Measurements from ENCODE around the gene PRKCH. TPM values are rescaled to one million over a fixed set of nuclear protein-coding genes. Genes with fewer than 3 reads are reported as not detected.

The PRKCH gene
- total RNA-seq, 3 donors from 2014 or later = 12.3 to 15.4 (median 14.8) TPM

DNA sequence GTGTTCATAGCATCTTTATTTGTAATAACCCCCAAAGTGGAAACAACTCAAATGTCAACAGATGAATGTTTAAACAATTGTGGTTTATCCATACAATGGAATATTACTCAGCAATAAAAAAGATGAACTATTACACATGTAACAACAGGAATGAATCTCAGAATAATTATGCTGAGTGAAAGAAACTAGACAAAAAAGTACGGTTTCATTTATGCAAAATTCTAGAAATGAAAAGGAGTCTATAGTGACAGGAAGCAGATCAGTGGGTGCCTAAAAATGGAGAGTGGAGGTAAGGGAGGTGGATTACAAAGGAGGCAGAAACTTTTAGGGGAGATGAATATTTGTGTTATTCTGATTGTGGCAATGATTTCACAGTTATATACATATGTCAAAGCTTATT, 4.8 kb downstream of the PRKCH start:
- Histone ChIP-seq H3K4me3 (no peak overlapping the region), H3K36me3 (ENCODE audit: low read depth) (no peaks in the 10 kb centered on the region), H3K9me3 (no peaks in the 10 kb centered on the region), H3K4me1 (ENCODE audit: low read depth) (peaks cover 10% of the 10 kb centered on the region)
- DNase-seq (no peak), ATAC-seq (no peak)
- TF ChIP-seq CTCF (IDR thresholded peaks at IDR 0.05) = no peak
- intact Hi-C loops (cut with DNase I, micrococcal nuclease) = no loop called here

DNA sequence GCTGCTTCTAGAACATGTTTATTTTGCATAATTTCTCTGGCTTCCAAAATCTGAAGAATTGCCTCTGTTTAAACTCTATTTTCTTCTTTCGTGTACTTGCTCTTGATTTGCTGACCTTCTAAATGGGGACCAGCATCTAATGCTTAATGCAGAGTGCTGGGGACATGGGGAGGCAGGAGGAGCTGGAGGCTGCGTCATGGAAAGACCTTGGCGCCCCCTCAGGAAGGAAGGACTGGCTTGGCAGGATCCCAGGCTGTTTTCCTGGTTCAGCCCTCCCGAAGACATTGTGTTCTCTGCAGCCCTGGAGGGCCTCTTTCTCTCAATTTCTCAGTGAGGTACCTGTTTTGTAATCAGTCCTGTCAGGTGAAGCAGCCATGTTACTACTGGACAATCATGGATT, 5.5 kb downstream of the PRKCH start:
- no peak for DNase-seq
- H3K4me3 ChIP-seq = no peak overlapping the region
- no peaks in the 10 kb centered on the region for H3K9me3 ChIP-seq
- intact Hi-C loops (cut with DNase I, micrococcal nuclease) = no loop called here
- H3K36me3 ChIP-seq (ENCODE audit: low read depth) = no peaks in the 10 kb centered on the region
- H3K4me1 ChIP-seq (ENCODE audit: low read depth) = peaks cover 8% of the 10 kb centered on the region
- no peak for TF ChIP-seq CTCF (IDR thresholded peaks at IDR 0.05)
- no peak for ATAC-seq

DNA sequence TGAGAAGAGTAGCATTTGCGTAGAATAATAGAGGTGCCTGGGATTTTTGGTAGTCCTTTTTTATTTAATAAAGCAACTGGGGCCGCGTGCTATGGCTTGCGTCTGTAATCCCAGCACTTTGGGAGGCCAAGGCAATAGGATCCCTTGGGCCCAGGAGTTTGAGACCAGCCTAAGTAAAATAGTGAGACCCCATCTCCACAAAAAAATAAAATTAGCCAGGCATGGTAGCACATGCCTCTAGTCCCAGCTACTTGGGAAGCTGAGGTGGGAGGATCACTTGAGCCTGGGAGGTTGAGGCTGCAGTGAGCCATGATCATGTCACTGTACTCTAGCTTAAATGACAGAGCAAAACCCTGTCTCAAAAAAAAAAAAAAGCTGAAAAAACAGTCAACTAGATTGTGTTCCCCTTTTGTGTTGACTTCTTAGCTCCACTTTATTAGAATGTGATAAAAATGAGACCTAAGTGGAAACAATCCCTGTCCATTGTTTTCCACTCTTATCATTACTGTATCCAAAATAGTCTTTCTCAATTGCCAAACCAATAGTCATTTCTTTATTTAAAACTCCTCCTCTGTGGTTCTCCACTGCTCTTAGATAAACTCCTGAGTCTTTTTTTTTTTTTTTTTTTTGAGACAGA, 7.4 kb downstream of the PRKCH start:
- H3K4me3 ChIP-seq = no peak overlapping the region
- no peaks in the 10 kb centered on the region for H3K4me1 ChIP-seq (ENCODE audit: low read depth)
- TF ChIP-seq CTCF (IDR thresholded peaks at IDR 0.05) = no peak
- no peaks in the 10 kb centered on the region for H3K9me3 ChIP-seq
- no peaks in the 10 kb centered on the region for H3K36me3 ChIP-seq (ENCODE audit: low read depth)
- ATAC-seq (no peak), DNase-seq (no peak)
- intact Hi-C loops (cut with DNase I, micrococcal nuclease) = no loop called here

GRCh38 chr14:61329478-61330051, 8.2 kb downstream of the PRKCH start:
- H3K9me3 ChIP-seq = no peaks in the 10 kb centered on the region
- H3K36me3 ChIP-seq (ENCODE audit: low read depth) = no peaks in the 10 kb centered on the region
- ATAC-seq (peak; percentile 18), DNase-seq (no peak)
- no peak for TF ChIP-seq CTCF (IDR thresholded peaks at IDR 0.05)
- no peak overlapping the region for H3K4me3 ChIP-seq
- H3K4me1 ChIP-seq (ENCODE audit: low read depth) = no peaks in the 10 kb centered on the region
- intact Hi-C loops (cut with DNase I, micrococcal nuclease) = no loop called here

GRCh38 chr14:61330511-61330910, 9.1 kb downstream of the PRKCH start:
- no peaks in the 10 kb centered on the region for H3K9me3 ChIP-seq
- intact Hi-C loops (cut with DNase I, micrococcal nuclease) = no loop called here
- ATAC-seq (peak; percentile 22), DNase-seq (no peak)
- no peak for TF ChIP-seq CTCF (IDR thresholded peaks at IDR 0.05)
- H3K4me1 ChIP-seq (ENCODE audit: low read depth) = no peaks in the 10 kb centered on the region
- no peak overlapping the region for H3K4me3 ChIP-seq
- no peaks in the 10 kb centered on the region for H3K36me3 ChIP-seq (ENCODE audit: low read depth)
